MCF 10A (cell line): ENCODE results near the gene VAT1L. TPM values are rescaled to one million over a fixed set of nuclear protein-coding genes. Genes with fewer than 3 reads are reported as not detected.
A peak's percentile ranks its signal among the peaks of the same experiment; 100 is the strongest.

ENCODE experiments used
- BruUV-seq: library from RNA; stranded (reverse); fragments of 400-500 nt; replicated peaks from 2 replicates; lab custom pipeline; 2021; lab: Mats Ljungman, UMichigan
- CTCF ChIA-PET: fragments of 300-600 bp; sonication (Branson Sonifier 250); formaldehyde crosslinking; extraction: SDS; loops from one replicate; lab custom pipeline; 2021; ENCODE audit warnings: antibody characterized with exemption, inconsistent platforms; lab: Yijun Ruan, JAX
- POLR2A ChIA-PET: fragments of 300-600, 350-650 bp; sonication (Branson Sonifier 250); formaldehyde crosslinking; extraction: SDS; loops from one replicate; lab custom pipeline; 2020; ENCODE audit warnings: antibody characterized with exemption, inconsistent platforms; lab: Yijun Ruan, JAX
- DNase-seq: peaks from one replicate; pipeline ENCODE4 v3.0.0-alpha.2; 2018; ENCODE audit not compliant: unreplicated experiment
- H3K27ac Mint-ChIP-seq: one replicate; pipeline ENCODE4 v1.8.0; 2022; ENCODE audit warnings: mild to moderate bottlenecking, low read depth, mixed read lengths; ENCODE audit not compliant: unreplicated experiment
- H3K27me3 Mint-ChIP-seq: one replicate; pipeline ENCODE4 v1.8.0; 2022; ENCODE audit warnings: mixed read lengths; ENCODE audit not compliant: insufficient read depth, unreplicated experiment
- H3K36me3 Mint-ChIP-seq: one replicate; pipeline ENCODE4 v1.8.0; 2022; ENCODE audit warnings: mild to moderate bottlenecking, moderate library complexity, mixed read lengths; ENCODE audit not compliant: insufficient read depth, unreplicated experiment
- H3K4me1 Mint-ChIP-seq: one replicate; pipeline ENCODE4 v1.8.0; 2022; ENCODE audit warnings: mixed read lengths; ENCODE audit not compliant: insufficient read depth, unreplicated experiment
- H3K4me3 Mint-ChIP-seq: one replicate; pipeline ENCODE4 v1.8.0; 2022; ENCODE audit warnings: mild to moderate bottlenecking, moderate library complexity, mixed read lengths; ENCODE audit not compliant: unreplicated experiment
- H3K9me3 Mint-ChIP-seq: one replicate; pipeline ENCODE4 v1.8.0; 2022; ENCODE audit warnings: mixed read lengths; ENCODE audit not compliant: unreplicated experiment
- CTCF ChIP-seq: fragments of 200-600 bp; IDR thresholded peaks from one replicate; pipeline ENCODE4 v1.8.0; 2022; ENCODE audit warnings: antibody characterized with exemption, mild to moderate bottlenecking; ENCODE audit not compliant: unreplicated experiment
- intact Hi-C: fragments of 100-400 bp; cut with micrococcal nuclease; formaldehyde crosslinking; loops from 2 replicates; pipeline ENCODE4 v1.14.1; 2022
- total RNA-seq: library from RNA; stranded (reverse); gene quantifications from 2 replicates; pipeline ENCODE4 v1.2.3, GENCODE V29; 2022

VAT1L gene
- total RNA-seq, 1 experiment from 2014 or later = 1.1 TPM

- no TSS peak for BruUV-seq
- no peaks in the 10 kb centered on the region for H3K9me3 Mint-ChIP-seq
Measured at GRCh38 chr16:77787452-77787851, 912 bp upstream of the VAT1L start.

DNA sequence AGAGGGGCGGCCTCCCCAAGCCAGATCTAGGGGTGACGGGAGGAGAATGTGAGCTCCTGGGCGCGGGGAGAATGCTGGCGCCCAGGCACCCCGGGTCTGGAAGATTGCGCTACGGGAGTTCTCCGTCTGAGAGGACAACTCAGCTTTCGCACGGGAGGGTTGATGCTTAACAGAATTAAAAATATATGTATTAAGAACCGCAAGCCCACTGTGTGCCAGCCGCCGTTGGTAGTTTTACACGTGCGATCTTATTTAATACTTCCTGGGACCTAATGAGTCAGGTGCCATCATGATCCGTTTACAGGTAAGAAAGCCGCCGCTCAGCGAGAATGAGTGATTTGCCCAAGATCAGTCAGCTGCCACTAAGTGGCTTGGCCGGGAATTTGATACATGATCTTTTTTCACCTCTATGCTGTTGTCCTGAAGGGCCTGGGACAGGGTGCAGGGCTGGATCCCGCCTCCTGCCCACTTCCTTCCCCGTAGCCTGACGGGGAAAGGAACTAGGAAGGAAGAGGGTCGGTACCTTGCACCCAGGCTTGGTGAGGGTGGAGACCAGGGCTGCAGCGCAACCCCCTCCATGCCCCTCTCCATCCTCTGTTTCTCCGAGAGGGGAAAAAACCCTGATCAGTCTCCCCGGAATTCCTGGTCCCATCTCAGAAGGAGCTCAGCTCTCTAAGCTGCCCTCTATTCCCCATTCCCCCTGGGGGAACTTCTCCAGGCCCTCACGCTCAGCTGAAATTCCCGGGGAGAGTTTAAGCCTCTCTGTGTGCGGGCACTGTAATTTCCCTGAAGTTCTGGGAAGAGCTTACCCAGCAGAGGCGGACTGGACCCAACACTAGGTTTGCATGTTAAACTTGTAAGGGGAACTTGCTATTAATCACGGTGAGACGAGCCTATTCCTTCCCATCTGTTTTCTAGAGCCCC lies 983 bp downstream of the VAT1L start:
- BruUV-seq = no TSS peak
- Mint-ChIP-seq H3K27ac (no peak overlapping the region), H3K36me3 (no peaks in the 10 kb centered on the region), H3K4me3 (peak overlapping the region; percentile 77), H3K27me3 (peaks cover 61% of the 10 kb centered on the region), H3K4me1 (peaks cover 10% of the 10 kb centered on the region), H3K9me3 (no peaks in the 10 kb centered on the region)
- TF ChIP-seq CTCF = no peak
- ChIA-PET POLR2A (interaction anchor here (0.6 to 0.9 kb wide), 3 partner anchors 19 to 1005 kb away, joined by 3 read pairs; no protein-coding TSS in a partner anchor), CTCF (interaction anchor here (0.9 to 1.0 kb wide), 3 partner anchors 7 to 214 kb away, joined by 3 read pairs; partner anchors contain the start of gene NUDT7)
- no peak for DNase-seq
- intact Hi-C loops = loop anchor here (5.0 kb wide), 1 partner anchor 43 kb away; no protein-coding TSS in a partner anchor

More at GRCh38 chr16:77787452-77787851, 912 bp upstream of the VAT1L start:
- Mint-ChIP-seq H3K27me3 (peaks cover 61% of the 10 kb centered on the region), H3K27ac (no peak overlapping the region), H3K4me1 (peaks cover 9% of the 10 kb centered on the region), H3K36me3 (no peaks in the 10 kb centered on the region), H3K4me3 (no peak overlapping the region)
- ChIA-PET CTCF (interaction anchor here (0.7 kb wide), 1 partner anchor 14 kb away, joined by 4 read pairs; no protein-coding TSS in a partner anchor), POLR2A (no interaction called here)
- intact Hi-C loops = loop anchor here (5.0 kb wide), 1 partner anchor 45 kb away; no protein-coding TSS in a partner anchor
- DNase-seq = no peak
- no peak for TF ChIP-seq CTCF

DNA sequence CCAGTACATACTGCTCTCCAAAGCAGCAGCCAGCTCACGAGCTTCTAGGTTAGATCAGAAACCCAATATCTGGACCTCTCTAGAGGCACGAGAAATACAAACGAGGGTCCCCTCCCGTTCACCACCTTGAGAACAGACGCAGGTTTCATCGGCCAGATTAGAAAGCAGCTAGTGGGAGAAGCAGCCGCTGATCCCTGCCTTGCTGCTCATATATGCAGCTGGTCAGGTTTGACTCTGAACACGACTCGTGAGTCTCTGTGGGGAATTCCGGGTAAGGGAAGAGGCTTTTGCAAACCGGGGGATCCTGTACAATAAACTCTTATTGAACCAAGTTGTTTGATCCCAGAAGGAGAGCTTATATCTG lies 1.6 kb downstream of the VAT1L start:
- POLR2A ChIA-PET = interaction anchor here (0.6 kb wide), 1 partner anchor 1006 kb away, joined by 3 read pairs; no protein-coding TSS in a partner anchor
- BruUV-seq = no TSS peak
- Mint-ChIP-seq H3K4me1 (peaks cover 14% of the 10 kb centered on the region), H3K36me3 (no peaks in the 10 kb centered on the region), H3K9me3 (no peaks in the 10 kb centered on the region), H3K4me3 (no peak overlapping the region), H3K27ac (no peak overlapping the region), H3K27me3 (peaks cover 61% of the 10 kb centered on the region)
- no peak for TF ChIP-seq CTCF
- DNase-seq = no peak
- CTCF ChIA-PET = interaction anchor here (0.7 to 1.0 kb wide), 4 partner anchors 8 to 213 kb away, joined by 3 read pairs; partner anchors contain the start of gene NUDT7
- intact Hi-C loops = no loop called here

DNA sequence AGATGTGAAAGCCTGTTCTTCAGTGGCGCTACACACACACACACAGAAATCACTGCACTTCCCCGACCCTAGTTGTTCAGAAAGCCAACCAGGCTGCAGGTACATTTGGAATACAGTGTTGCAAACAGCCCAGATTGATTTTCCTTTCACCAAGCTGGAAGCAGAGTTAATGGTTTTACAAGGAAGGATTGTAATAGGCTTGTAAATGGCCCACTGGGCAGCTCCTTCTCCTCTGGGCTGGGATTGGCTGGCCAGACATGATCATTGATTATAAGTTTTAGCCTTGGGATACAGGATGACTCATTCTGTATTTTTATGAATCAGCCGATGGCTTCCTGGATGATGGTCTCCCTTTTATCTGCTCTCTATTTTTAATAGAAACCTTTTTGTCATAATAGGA lies 2.5 kb downstream of the VAT1L start:
- no peak for DNase-seq
- Mint-ChIP-seq H3K27me3 (peaks cover 60% of the 10 kb centered on the region), H3K9me3 (no peaks in the 10 kb centered on the region), H3K27ac (no peak overlapping the region), H3K36me3 (no peaks in the 10 kb centered on the region), H3K4me3 (no peak overlapping the region), H3K4me1 (peaks cover 14% of the 10 kb centered on the region)
- ChIA-PET CTCF (interaction anchor here (0.7 kb wide), 1 partner anchor 47 kb away, joined by 3 read pairs; no protein-coding TSS in a partner anchor), POLR2A (no interaction called here)
- intact Hi-C loops = no loop called here
- no peak for TF ChIP-seq CTCF
- BruUV-seq = no TSS peak
